T-helper 1 cell treated with Interleukin-12 subunit alpha and Interleukin-12 subunit beta and Interleukin-4 antibody, amounts not matched to agents 30 μg/mL and 1 μg/mL, for 36 hours (primary cell): ENCODE results near the gene ADAM15.

Source experiments
- H3K27ac Mint-ChIP-seq: one replicate; pipeline ENCODE4 v1.8.0; 2021; ENCODE audit warnings: mild to moderate bottlenecking, mixed read lengths
- H3K27me3 Mint-ChIP-seq: one replicate; pipeline ENCODE4 v1.8.0; 2021; ENCODE audit warnings: low read depth, mixed read lengths
- H3K36me3 Mint-ChIP-seq: one replicate; pipeline ENCODE4 v1.8.0; 2021; ENCODE audit warnings: low read depth, mixed read lengths
- H3K4me1 Mint-ChIP-seq: one replicate; pipeline ENCODE4 v1.8.0; 2021; ENCODE audit warnings: low read depth, mixed read lengths
- H3K4me3 Mint-ChIP-seq: one replicate; pipeline ENCODE4 v1.8.0; 2021; ENCODE audit warnings: mild to moderate bottlenecking, moderate library complexity, mixed read lengths
- H3K9me3 Mint-ChIP-seq: one replicate; pipeline ENCODE4 v1.8.0; 2021; ENCODE audit warnings: mixed read lengths

Gene ADAM15

DNA sequence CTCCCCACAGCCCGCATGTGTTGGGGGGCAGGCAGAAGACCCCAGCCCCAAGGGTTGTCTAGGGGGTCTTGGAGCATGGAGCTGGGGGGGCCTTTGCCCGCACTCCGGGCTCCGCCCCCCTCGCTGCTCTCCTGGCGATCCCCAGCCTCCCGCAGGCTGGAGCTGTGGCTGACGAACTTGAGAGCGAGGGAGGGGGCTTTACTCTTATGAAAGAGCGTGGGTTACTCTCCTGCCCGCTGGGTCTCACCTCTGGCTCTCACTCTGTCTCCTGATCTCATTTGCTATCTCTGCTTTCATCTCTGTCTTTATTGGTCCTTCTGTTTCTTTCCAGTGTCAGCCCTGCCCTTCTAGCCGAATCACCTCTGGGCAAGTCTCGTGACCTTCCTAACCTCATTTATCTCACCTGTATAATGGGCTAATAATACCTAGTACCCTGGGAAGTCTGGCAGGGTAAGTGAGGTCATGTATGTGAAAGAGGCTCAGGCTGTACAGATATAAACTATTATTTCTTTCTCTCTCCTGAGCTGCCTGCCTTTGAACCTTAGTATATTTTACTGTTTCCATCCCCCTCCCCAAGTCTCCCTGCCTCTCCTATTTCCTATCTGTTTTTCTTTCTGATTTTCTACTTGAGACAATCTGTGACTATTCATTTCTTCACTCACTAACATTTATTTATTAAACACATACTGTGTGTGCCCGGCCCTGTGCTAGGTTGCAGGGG is 13.2 kb downstream of the ADAM15 start:
- Mint-ChIP-seq H3K27me3 (peaks cover 5% of the 10 kb centered on the region), H3K4me1 (peaks cover 21% of the 10 kb centered on the region), H3K9me3 (no peaks in the 10 kb centered on the region), H3K36me3 (peaks cover 14% of the 10 kb centered on the region), H3K4me3 (peak overlapping the region; percentile 89), H3K27ac (peak overlapping the region; percentile 66)

DNA sequence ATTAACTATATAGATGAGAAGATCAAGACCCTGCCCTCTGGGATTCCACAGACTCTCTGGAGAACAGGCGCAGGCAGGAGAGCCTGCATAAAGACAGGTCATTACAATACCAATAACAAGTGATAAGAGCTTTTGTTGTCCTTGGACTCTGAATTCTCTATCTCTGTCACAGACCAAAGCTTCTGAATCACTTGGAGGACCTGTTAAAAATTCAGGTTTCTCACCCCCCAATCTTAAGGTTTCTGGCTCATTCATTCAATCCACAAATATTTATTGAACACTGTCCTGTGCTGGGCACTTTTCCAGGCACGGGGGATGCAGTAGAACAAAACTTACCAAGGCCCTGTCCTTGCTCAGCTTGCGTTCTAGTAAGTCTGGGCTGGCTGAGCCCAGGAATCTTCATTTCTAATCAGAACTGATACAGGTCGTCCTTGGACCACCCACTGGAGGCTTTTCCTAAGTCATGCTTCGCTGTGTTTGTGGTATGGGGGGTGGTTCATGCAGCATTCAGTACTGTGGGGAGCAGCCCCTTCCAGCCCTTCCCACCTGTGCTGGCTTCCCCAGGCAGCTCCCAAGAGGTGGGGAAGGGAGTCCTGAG is 13.8 kb downstream of the ADAM15 start:
- H3K36me3 Mint-ChIP-seq, result peaks cover 14% of the 10 kb centered on the region
- H3K4me1 Mint-ChIP-seq, result peaks cover 21% of the 10 kb centered on the region
- peak overlapping the region; percentile 89 for H3K4me3 Mint-ChIP-seq
- no peaks in the 10 kb centered on the region for H3K9me3 Mint-ChIP-seq
- H3K27ac Mint-ChIP-seq, result no peak overlapping the region
- peaks cover 5% of the 10 kb centered on the region for H3K27me3 Mint-ChIP-seq

DNA sequence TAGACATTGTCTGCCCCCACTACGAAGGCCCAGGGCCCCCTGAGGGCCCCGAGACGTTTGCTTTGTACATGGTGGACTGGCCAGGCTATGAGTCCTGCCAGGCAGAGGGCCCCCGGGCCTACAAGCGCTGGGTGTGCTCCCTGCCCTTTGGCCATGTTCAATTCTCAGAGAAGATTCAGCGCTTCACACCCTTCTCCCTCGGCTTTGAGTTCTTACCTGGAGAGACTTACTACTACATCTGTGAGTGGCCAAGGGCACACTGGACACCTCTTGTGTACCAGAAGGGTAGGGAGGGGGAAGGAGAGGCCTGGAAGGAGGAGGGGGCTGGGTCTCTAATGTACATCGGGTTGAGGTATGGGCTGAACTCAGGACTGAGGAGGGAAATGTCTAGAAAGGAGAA is 15.7 kb downstream of the ADAM15 start:
- H3K9me3 Mint-ChIP-seq, result no peaks in the 10 kb centered on the region
- peaks cover 7% of the 10 kb centered on the region for H3K36me3 Mint-ChIP-seq
- H3K27ac Mint-ChIP-seq, result no peak overlapping the region
- peaks cover 10% of the 10 kb centered on the region for H3K27me3 Mint-ChIP-seq
- no peak overlapping the region for H3K4me3 Mint-ChIP-seq
- H3K4me1 Mint-ChIP-seq, result peaks cover 22% of the 10 kb centered on the region

DNA sequence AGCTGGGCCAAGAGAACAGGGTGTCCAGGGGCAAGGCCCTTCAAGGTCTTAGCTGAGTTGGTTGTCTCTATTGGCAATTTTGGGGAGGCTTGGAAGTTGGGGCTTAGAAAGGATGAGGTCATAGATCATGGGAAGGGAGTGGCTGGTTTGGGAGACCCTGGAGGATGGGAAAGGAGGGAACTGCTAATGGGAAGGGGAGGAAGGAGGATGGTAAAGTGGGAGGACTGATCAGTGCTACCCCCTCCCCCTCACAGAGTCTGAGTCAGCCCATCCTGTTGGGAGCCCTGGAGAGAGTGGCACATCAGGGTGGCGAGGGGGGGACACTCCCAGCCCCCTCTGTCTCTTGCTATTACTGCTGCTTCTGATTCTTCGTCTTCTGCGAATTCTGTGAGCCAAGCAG is 17.5 kb downstream of the ADAM15 start:
- Mint-ChIP-seq H3K4me1 (peaks cover 29% of the 10 kb centered on the region), H3K27me3 (peaks cover 16% of the 10 kb centered on the region), H3K4me3 (no peak overlapping the region), H3K36me3 (peaks cover 7% of the 10 kb centered on the region), H3K27ac (peak overlapping the region; percentile 3), H3K9me3 (no peaks in the 10 kb centered on the region)

DNA sequence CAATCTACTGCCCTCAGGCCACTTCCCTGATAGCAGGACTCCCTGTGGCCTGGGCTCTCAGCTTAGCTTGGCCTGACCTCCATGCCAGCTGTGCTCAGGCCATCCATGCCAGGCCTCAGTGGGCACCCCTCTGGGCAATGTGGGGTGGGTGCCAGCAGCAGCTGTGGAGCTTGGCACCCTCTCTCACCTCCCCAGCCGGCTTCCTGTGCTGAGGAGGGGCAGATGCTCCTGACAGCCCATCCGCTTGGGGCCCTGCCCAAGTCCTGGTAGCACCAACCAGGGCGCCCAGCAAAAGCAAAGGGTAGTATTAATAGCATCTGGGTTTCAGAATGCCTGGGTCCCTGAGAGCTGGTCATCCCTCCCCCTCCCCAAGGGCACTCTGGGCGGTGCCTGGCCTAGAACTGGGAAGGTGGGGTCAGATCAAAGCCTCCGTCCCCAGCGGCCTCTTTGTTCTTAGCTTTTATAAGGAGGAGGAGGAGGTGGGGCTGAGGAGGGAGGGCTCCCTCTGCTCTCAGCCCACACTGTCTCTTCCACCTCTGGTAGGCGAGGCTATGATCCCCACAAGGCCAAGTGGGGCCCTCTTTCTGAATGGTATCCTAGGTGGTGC is 18.5 kb downstream of the ADAM15 start:
- no peak overlapping the region for H3K4me3 Mint-ChIP-seq
- no peak overlapping the region for H3K27ac Mint-ChIP-seq
- peaks cover 12% of the 10 kb centered on the region for H3K27me3 Mint-ChIP-seq
- H3K36me3 Mint-ChIP-seq, result peaks cover 5% of the 10 kb centered on the region
- H3K4me1 Mint-ChIP-seq, result peaks cover 29% of the 10 kb centered on the region
- no peaks in the 10 kb centered on the region for H3K9me3 Mint-ChIP-seq

DNA sequence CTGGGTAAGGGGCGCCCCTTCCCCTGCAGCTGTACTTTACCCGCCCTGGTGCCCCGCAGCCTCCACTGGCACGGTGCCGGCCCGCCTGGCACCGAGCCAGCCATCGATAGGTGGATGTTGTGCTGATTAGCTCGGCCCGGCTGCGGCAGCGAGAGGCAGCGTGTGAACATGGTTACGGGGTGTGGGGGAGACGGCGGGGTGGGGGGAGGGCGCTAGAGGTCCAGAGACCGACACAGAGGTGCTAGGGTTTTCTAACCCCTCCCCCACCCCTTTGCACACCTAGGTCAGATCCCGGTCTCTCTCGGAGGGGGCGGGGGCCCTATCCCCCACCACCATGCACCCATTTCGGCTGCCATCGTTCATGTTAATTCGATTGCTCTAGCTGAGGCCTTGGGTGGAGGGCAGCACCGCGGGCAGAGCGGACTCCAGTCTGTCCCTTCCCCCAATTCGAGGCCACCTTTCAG is 19.1 kb downstream of the ADAM15 start:
- peaks cover 27% of the 10 kb centered on the region for H3K4me1 Mint-ChIP-seq
- no peak overlapping the region for H3K4me3 Mint-ChIP-seq
- peaks cover 11% of the 10 kb centered on the region for H3K27me3 Mint-ChIP-seq
- H3K9me3 Mint-ChIP-seq, result no peaks in the 10 kb centered on the region
- H3K27ac Mint-ChIP-seq, result no peak overlapping the region
- peaks cover 5% of the 10 kb centered on the region for H3K36me3 Mint-ChIP-seq

DNA sequence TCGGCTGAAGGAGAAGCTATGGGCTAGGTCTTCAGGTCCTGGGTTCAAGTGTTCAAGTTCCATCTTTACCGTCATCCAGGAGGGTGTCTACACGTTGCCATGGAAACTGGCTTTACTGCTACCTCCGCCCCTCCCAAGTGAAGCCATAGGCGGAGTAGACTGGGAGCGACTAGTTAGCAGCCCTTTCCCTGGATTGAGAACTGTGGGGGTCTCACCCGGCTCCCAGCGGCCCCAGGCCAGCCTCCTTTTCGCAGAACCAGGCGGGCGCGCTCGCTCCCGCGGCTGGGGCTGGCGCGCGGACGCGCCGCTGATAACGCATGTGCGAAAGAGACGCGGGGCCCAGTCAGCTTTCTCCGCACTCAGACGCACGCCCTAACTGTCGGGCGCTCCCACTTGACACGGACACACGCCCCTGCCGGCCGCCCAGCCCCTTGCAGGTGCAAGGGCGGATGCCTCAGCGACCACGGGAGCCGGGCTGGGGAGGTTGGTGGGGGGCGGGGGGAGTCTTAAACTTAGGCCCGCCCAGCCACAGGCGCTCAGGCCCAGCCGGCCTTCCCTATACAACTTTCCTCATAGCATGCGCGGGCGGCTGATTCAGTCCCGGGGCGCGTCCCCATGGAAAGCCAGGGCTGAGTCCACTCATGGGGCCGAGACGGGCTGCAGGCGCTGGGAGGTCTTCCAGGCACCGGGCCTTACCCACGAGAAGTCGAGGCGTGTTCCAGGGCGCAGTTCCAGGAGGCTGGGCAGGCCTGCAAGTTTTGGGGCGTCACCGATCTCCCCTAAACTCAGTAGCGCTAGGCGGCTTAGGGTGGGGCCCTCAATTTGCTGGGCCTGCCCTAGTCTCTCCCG is 19.8 kb downstream of the ADAM15 start:
- peaks cover 27% of the 10 kb centered on the region for H3K4me1 Mint-ChIP-seq
- H3K27ac Mint-ChIP-seq, result no peak overlapping the region
- peaks cover 5% of the 10 kb centered on the region for H3K36me3 Mint-ChIP-seq
- H3K27me3 Mint-ChIP-seq, result peaks cover 11% of the 10 kb centered on the region
- no peak overlapping the region for H3K4me3 Mint-ChIP-seq
- H3K9me3 Mint-ChIP-seq, result no peaks in the 10 kb centered on the region

DNA sequence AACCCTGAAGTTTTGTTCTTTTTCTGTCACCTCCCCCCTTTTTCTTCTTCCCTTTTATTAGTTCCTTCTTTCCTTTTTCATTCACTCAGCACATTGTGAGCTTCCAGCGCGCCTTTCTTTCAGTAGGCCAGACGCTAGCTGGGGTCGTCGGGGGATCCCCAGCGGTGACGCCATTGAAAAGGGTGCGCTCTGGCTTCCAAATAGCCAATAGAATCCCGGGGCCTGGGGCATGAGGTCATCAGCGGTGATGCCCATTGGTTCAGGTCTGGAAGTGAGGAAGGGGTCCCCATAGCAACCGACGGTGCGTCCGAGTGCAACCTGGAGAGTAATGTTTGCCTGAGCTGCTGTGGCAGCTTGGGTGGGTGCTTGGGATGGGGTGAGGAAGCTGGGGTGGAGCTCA is 20.6 kb downstream of the ADAM15 start:
- peaks cover 5% of the 10 kb centered on the region for H3K36me3 Mint-ChIP-seq
- H3K4me1 Mint-ChIP-seq, result peaks cover 27% of the 10 kb centered on the region
- H3K9me3 Mint-ChIP-seq, result no peaks in the 10 kb centered on the region
- peaks cover 11% of the 10 kb centered on the region for H3K27me3 Mint-ChIP-seq
- H3K4me3 Mint-ChIP-seq, result no peak overlapping the region
- no peak overlapping the region for H3K27ac Mint-ChIP-seq

DNA sequence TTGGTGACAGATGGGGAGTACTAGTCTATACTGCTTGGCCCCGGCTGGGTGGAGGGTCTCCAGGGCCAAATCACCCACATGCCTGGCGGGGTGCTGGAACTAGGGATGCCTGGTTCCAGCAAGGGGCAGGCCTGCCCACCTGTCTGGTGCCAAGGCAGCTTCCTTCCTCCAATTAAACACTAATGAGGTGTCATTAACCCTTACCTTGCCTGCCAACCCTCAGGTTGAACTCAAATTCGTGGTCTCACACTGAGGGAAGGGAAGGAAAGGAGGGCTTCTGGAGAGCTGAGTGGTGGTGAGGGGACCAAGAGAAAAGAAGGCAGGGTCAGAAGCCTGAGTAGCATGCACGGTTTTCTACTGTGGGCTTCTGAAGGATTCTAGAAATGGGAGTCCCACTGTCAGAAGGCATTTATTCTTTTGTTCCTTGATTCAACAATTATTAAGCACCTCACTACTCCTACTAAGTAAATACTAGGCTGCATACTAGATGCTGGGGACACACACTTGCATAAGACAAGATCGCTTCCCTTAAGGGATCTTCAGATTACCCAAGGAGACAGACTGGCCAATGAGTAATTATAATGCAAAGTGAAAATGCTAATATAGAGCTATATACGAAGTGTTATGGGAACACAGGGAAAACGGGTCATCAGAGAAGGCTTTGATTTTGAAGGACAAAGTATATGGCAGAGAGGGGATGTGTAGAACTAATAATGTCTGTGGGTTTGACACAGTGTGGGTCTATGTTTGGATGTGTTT is 21.6 kb downstream of the ADAM15 start:
- Mint-ChIP-seq H3K27ac (no peak overlapping the region), H3K4me3 (no peak overlapping the region), H3K9me3 (no peaks in the 10 kb centered on the region), H3K27me3 (peaks cover 14% of the 10 kb centered on the region), H3K36me3 (no peaks in the 10 kb centered on the region), H3K4me1 (peaks cover 29% of the 10 kb centered on the region)

DNA sequence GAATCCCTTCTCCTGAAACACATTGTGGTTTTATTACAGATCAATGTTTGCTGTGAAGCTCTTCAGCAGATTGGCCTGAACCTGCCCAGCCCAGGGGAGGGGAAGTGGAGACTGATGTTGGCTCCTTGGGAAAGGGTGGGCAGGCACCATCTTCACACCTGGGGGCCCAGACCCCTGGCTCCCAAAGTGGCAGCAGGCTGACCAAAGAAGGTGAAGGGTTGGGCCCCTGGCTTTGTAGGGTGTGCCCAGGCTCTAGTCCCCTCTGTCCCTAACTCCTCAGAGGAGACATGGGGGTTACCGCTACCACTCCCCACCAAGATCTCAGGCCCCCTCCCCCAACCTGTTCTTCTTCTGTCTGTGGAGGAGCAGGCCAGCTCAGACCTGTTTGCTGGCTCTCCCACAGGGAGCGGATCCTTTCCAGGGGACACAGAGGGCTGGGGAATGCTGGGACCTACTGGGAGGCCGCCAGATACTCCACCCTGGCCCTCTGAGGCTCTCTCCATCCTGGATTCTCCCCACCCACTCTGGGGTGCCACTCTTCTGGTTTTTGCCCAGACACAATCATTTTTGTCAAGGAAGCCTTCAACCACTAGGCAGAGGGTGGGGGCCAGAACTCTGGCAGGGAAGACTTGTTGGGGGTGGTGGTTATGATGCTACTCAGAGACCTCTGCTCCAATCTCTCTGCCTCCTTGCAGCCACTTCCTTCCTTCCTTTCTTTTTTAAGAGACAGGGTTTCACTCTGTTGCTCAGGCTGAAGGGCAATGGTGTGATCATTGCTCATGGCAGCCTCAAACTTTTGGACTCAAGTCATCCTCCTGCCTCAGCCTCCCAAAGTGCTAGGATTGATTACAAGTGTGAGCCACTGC is 22.5 kb downstream of the ADAM15 start:
- Mint-ChIP-seq H3K4me1 (peaks cover 31% of the 10 kb centered on the region), H3K27ac (no peak overlapping the region), H3K27me3 (peaks cover 22% of the 10 kb centered on the region), H3K4me3 (no peak overlapping the region), H3K36me3 (no peaks in the 10 kb centered on the region), H3K9me3 (no peaks in the 10 kb centered on the region)

DNA sequence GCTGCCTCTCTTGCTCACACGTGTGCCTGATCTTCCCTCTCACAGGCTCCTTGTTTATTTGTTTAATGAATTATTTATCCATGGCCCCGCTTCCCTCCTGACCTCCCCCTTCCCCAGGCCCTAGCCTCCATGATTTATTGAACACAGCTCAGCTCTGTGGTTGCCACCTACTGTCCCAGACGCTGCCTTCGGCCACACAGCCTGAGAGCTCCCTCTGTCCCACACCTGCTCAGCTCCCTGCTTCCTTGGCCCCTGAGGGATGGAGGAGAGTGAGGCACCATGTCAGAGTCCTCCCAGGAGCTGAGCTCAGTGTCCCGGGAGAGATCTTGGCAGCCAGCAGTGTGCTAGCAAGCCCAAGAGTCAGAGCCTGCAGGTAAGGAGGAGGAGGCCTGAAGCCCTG is 24.4 kb downstream of the ADAM15 start:
- H3K4me3 Mint-ChIP-seq, result no peak overlapping the region
- peaks cover 35% of the 10 kb centered on the region for H3K4me1 Mint-ChIP-seq
- peaks cover 33% of the 10 kb centered on the region for H3K27me3 Mint-ChIP-seq
- peaks cover 3% of the 10 kb centered on the region for H3K36me3 Mint-ChIP-seq
- no peaks in the 10 kb centered on the region for H3K9me3 Mint-ChIP-seq
- no peak overlapping the region for H3K27ac Mint-ChIP-seq

DNA sequence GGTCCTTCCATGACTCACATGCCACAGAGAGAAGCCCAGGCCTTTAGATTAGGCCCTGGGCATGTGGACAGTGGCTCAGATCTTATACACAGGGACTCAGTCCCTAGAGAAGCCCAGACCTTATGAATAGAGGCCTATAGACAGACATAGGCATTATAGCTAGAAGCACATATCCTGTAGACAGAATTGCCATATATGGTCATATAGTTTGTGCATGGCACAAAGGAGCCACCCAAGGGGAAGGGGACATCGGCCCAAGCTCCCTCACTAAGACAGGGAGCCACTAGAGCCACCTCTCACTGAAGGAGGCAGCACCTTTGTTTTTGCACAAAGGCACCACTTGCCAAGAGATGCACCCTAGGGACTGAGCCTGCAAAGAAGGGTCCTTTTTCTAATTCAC is 25.3 kb downstream of the ADAM15 start:
- Mint-ChIP-seq H3K27ac (no peak overlapping the region), H3K36me3 (peaks cover 3% of the 10 kb centered on the region), H3K9me3 (no peaks in the 10 kb centered on the region), H3K4me3 (no peak overlapping the region), H3K4me1 (peaks cover 36% of the 10 kb centered on the region), H3K27me3 (peaks cover 37% of the 10 kb centered on the region)

DNA sequence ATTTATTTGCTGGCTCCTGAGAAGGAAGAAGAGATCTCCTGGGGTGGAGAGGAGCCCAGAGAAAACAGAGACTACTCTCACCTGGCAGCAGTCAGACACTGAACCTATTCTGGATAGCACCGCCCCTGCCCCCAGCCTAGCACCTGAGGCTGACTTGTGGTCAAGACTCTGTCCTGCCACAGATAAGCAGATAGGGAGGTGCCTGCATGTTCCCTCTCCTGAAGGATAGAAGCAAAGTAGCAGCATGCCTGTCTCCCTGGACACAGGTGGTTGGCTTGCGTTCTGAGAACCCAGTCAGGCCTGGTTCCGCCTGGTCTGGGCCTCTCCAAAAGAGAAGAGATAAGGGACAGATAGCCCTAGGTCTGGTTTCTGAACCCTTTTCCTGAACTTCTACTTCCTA is 26.2 kb downstream of the ADAM15 start:
- H3K27ac Mint-ChIP-seq, result no peak overlapping the region
- H3K9me3 Mint-ChIP-seq, result no peaks in the 10 kb centered on the region
- peaks cover 35% of the 10 kb centered on the region for H3K27me3 Mint-ChIP-seq
- H3K4me3 Mint-ChIP-seq, result no peak overlapping the region
- H3K36me3 Mint-ChIP-seq, result peaks cover 5% of the 10 kb centered on the region
- H3K4me1 Mint-ChIP-seq, result peaks cover 33% of the 10 kb centered on the region
